ENCODE measurements around the gene ZNF500. TPM values are rescaled to one million over a fixed set of nuclear protein-coding genes. Genes with fewer than 3 reads are reported as not detected.
A peak's percentile ranks its signal among the peaks of the same experiment; 100 is the strongest.

ZNF500 gene
- total and polyA plus RNA-seq, 8 donors, result 12.5 to 20.8 (median 15.2) TPM

DNA sequence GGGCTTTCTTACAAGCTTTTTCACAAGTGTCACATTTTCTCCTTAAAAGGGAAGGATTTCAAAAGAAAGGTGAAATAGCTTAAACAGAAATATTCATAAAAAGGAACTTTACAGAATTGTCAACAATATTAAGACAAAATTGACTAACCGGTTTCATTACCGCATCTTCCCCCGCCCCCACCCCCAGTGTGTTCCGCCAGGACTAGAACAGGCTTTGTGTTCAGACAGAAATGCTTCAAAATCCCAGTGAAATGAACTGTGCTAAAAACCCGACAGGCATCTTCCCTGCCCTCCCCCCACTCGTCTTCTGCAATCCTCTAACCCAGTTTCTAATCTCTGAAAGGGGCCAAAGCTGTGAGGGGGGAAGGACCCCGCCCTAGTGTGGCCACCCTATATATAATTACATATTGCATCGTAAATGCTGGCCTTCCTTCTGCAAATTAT lies 36.5 kb upstream of the ZNF500 start:
- Histone ChIP-seq H3K36me3 (peaks cover 0 to 60% of the 10 kb centered on the region in 2 donors), H3K27ac (peak overlapping the region; percentile 81 to 94), H3K4me1 (peaks cover 20 to 42% of the 10 kb centered on the region in 2 donors), H3K27me3 (no peaks in the 10 kb centered on the region), H3K9me3 (no peaks in the 10 kb centered on the region), H3K4me3 (peak overlapping the region; percentile 87 to 88)
- DNase-seq (peak in 1 of 4 donors; percentile 48), ATAC-seq (no peak)
- TF ChIP-seq, protein P1, sequence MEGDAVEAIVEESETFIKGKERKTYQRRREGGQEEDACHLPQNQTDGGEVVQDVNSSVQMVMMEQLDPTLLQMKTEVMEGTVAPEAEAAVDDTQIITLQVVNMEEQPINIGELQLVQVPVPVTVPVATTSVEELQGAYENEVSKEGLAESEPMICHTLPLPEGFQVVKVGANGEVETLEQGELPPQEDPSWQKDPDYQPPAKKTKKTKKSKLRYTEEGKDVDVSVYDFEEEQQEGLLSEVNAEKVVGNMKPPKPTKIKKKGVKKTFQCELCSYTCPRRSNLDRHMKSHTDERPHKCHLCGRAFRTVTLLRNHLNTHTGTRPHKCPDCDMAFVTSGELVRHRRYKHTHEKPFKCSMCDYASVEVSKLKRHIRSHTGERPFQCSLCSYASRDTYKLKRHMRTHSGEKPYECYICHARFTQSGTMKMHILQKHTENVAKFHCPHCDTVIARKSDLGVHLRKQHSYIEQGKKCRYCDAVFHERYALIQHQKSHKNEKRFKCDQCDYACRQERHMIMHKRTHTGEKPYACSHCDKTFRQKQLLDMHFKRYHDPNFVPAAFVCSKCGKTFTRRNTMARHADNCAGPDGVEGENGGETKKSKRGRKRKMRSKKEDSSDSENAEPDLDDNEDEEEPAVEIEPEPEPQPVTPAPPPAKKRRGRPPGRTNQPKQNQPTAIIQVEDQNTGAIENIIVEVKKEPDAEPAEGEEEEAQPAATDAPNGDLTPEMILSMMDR (IDR thresholded peaks at IDR 0.05), result no peak
- intact Hi-C loops (cut with DNase I), result no loop called here

DNA sequence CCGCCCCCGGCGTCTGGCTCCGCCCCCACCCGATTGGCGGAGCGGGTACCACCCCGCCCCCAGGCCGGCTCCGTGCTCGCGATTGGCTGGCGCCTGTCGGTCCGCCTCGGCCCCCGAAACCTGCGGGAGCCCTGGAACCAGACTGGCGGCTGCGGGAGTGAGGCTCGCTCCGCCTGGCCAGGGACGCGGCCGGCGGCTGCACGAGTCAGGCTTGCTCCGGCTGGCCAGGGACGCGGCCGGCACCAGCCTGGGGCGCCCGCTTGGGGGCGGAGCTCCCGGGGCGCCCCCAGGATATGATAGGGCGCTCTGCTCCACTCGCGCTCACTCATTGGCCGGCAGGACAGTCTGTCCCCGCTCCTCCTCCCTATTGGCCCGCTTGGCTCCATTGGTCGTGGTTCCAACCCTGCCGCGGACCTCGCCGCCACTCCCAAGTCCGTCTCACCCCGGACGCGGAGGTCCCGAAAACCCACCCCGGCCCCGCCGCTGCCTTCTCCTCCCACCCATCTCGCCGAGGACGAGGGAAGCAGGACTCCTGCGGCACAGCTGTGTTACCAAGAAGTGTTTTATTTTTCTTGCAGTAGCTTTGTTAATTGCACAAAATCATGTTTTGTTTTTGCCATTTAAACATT lies 35.8 kb upstream of the ZNF500 start:
- ATAC-seq (peak; percentile 93), DNase-seq (peak; percentile 89 to 97 (median 94))
- Histone ChIP-seq H3K9me3 (no peaks in the 10 kb centered on the region), H3K4me3 (peak overlapping the region; percentile 87 to 88), H3K36me3 (peaks cover 0 to 60% of the 10 kb centered on the region in 2 donors), H3K4me1 (peaks cover 20 to 42% of the 10 kb centered on the region in 2 donors), H3K27me3 (no peaks in the 10 kb centered on the region), H3K27ac (peak overlapping the region; percentile 81 to 94)
- TF ChIP-seq, protein P1 (IDR thresholded peaks at IDR 0.05), result peak in 1 of 2 donors; percentile 33
- intact Hi-C loops (cut with DNase I), result no loop called here

DNA sequence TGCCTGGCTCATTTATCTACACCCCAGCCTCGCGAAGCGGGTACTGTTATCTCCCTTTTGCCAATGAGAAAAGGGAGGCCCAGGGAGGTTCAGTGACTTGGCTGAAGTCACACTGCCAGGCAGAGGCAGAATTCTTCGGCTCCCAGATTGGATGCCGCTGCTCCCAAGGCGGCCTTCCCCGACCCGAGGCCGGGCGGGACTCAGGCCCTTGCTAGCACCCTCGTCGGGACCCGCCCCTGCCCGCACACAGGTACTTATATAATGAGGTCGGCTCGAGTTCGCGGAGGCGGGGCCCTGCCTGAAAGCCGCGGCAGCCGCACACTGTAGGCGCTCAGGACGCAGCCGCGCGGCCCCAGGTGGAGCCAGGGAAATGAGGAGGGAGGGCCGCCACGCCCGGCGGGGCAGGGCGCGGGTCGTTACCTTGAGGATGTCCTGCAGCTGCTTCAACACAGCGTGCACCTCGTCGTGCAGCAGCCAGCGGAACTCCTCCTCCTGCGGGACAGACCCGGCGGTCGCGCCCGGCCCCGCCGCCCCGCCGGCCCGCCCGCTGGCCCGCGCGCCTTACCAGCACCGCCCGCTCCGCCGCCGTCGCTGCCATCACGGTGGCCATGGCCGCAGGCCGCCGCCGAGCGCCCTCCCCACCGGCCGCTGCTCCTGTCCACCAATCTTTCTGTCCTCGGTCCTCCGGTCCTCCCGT lies 35.1 kb upstream of the ZNF500 start, which contains the start of gene ROGDI:
Gene ROGDI (minus strand): TSS at position 672 of the 697 bp plus-strand sequence. CDS start 62 bp downstream, at position 610.
- TF ChIP-seq, protein P1 (IDR thresholded peaks at IDR 0.05), result no peak
- DNase-seq, result peak in 3 of 4 donors; percentile 77 to 96 (median 90)
- intact Hi-C loops (cut with DNase I), result no loop called here
- H3K27ac ChIP-seq, result peak within 1 kb of the TSS; percentile 81 to 94
- peaks cover 20 to 42% of the 10 kb centered on the region in 2 donors for H3K4me1 ChIP-seq
- H3K9me3 ChIP-seq, result no peaks in the 10 kb centered on the region
- H3K27me3 ChIP-seq, result no peaks in the 10 kb centered on the region
- peak; percentile 81 for ATAC-seq
- H3K36me3 ChIP-seq, result peaks cover 0 to 60% of the 10 kb centered on the region in 2 donors
- H3K4me3 ChIP-seq, result peak within 1 kb of the TSS; percentile 87 to 88

DNA sequence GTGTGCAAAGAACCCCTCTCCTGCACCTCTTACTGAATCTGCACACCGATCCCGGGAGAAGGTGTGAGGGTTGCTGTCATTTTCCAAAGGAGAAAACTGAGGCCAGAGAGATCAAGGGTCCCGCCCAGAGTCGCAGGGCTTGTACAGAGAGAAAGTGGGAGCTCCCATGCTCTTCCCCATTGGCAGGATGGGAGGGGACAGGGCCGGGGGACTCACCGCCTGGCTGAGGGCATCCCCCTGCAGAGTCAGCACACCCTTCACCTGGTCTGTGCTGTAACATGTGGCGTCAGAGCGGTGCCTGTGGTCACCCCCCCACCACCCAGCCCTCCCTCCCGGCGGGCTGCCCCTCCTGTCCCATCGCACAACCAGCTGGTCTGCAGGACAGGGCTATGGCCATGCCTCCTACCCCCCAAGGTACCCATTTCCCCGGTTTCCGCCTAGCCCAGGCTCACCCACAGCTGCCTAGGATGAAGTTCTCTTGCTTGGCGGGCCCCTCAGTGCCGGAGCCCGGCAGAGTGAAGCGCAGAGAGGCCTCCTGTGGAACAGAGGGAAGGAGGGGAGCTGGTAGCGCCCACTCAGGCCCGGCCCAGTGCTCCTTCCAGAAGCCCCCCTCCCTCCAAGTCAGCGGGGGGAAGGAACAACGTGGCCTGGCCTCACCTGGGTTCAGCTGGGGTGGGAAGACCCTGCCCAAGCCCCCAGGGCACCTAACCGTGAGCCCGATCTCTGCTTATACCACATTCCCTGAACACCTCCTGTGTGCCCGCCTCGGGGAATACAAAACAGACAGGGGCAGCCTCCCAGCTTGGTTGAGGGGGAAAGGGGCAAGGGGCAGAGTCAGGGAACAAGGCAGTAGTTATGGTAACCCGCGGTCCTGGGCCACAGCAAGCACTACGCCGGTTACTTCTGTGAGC lies 34.3 kb upstream of the ZNF500 start:
- ATAC-seq, result no peak

More for the DNA sequence above, 34.3 kb upstream of the ZNF500 start:
- Histone ChIP-seq H3K27me3 (no peaks in the 10 kb centered on the region), H3K36me3 (peaks cover 0 to 57% of the 10 kb centered on the region in 2 donors), H3K9me3 (no peaks in the 10 kb centered on the region), H3K27ac (peak overlapping the region; percentile 45 to 94), H3K4me1 (peaks cover 20 to 42% of the 10 kb centered on the region in 2 donors), H3K4me3 (peak overlapping the region; percentile 87 to 88)
- intact Hi-C loops (cut with DNase I), result no loop called here
- TF ChIP-seq, protein P1 (IDR thresholded peaks at IDR 0.05), result no peak
- DNase-seq, result no peak
